Measurements from ENCODE around the gene ATG16L1. TPM values are rescaled to one million over a fixed set of nuclear protein-coding genes. Genes with fewer than 3 reads are reported as not detected.
A peak's percentile ranks its signal among the peaks of the same experiment; 100 is the strongest.

ATG16L1 gene
- total RNA-seq, 1 experiment from 2014 or later = 42.0 TPM

GRCh38 chr2:233303252-233303651 lies 51.8 kb downstream of the ATG16L1 start:
- Histone ChIP-seq H2AK5ac (ENCODE audit: insufficient read length, low read length) (no peak overlapping the region), H3K23me2 (ENCODE audit: insufficient read length, low read depth, low read length, poor library complexity, severe bottlenecking) (no peaks in the 10 kb centered on the region), H2BK5ac (ENCODE audit: insufficient read length, low read length) (no peak overlapping the region), H3K27ac (ENCODE audit: insufficient read length, low read depth, low read length) (no peak overlapping the region), H3K9ac (ENCODE audit: extremely low read depth, insufficient read length, low read length) (no peak overlapping the region), H2BK120ac (ENCODE audit: low read depth, low read length, poor library complexity, severe bottlenecking) (no peak overlapping the region), H4K20me1 (ENCODE audit: control insufficient read depth, insufficient read depth, insufficient read length) (no peaks in the 10 kb centered on the region), H3K79me2 (ENCODE audit: insufficient read depth, low read length) (no peaks in the 10 kb centered on the region), H3K14ac (ENCODE audit: insufficient read depth, low read length) (no peak overlapping the region), H2BK12ac (ENCODE audit: insufficient read length, low read depth, low read length) (no peak overlapping the region), H2BK20ac (ENCODE audit: low read depth, low read length, poor library complexity, severe bottlenecking) (no peak overlapping the region), H3K27me3 (ENCODE audit: insufficient read depth, low read length) (no peaks in the 10 kb centered on the region), H3K9me3 (ENCODE audit: control insufficient read depth, low read depth, low read length) (no peaks in the 10 kb centered on the region), H3K56ac (ENCODE audit: insufficient read length, low read depth, low read length) (no peak overlapping the region), H3K4me2 (ENCODE audit: insufficient read depth, insufficient read length, low read length) (no peak overlapping the region), H4K5ac (ENCODE audit: insufficient read length, low read depth, low read length) (no peak overlapping the region), H3K79me1 (ENCODE audit: insufficient read depth, low read depth, low read length, poor library complexity, severe bottlenecking) (no peaks in the 10 kb centered on the region), H3T11ph (ENCODE audit: low read length) (no peak overlapping the region), H4K8ac (replicated peaks; ENCODE audit: insufficient read length, low read depth, low read length) (no peak overlapping the region), H3K4me1 (ENCODE audit: insufficient read depth, low read length) (no peaks in the 10 kb centered on the region; the same call in 1 of the 2 replicates), H3K23ac (ENCODE audit: insufficient read length, low read depth, low read length) (no peak overlapping the region), H3K4ac (ENCODE audit: low read depth, low read length) (no peak overlapping the region), H2AFZ (ENCODE audit: low read length) (no peak overlapping the region), H2BK15ac (ENCODE audit: low read depth, low read length) (no peak overlapping the region), H3K18ac (ENCODE audit: insufficient read length, low read depth, low read length) (no peak overlapping the region), H4K91ac (ENCODE audit: insufficient read length, low read depth, low read length) (no peak overlapping the region)
- peak; percentile 38; the same call in 2 of the 3 replicates for TF ChIP-seq CTCF (conservative IDR thresholded peaks at IDR 0.05)
- H3K9me3 Mint-ChIP-seq = no peaks in the 10 kb centered on the region
- H3K4me3 Mint-ChIP-seq = no peak overlapping the region
- H3K36me3 Mint-ChIP-seq (ENCODE audit: insufficient read depth in 1 of 3, low read depth in 3 of 3) = no peaks in the 10 kb centered on the region
- peak; percentile 68 for DNase-seq
- no CpG with 5 or more reads among the region's 3 CpGs for WGBS (ENCODE audit: extremely low coverage, insufficient read length, low lambda C conversion rate)
- no peak overlapping the region for H3K27ac Mint-ChIP-seq
- H3K4me1 Mint-ChIP-seq = peaks cover 8 to 12% of the 10 kb centered on the region in 2 experiments
- H3K27me3 Mint-ChIP-seq (ENCODE audit: low read depth) = 0 out of 2 replicates have a peak, but pooled peaks cover 3% of the 10 kb centered on the region

Data from H9 (cell line).